OCI-LY7 (cell line): ENCODE data around the gene AUTS2. TPM values are rescaled to one million over a fixed set of nuclear protein-coding genes. Genes with fewer than 3 reads are reported as not detected.

ENCODE experiments used
- BruUV-seq: library from RNA; stranded (reverse); fragments of 400-500 nt; replicated peaks from 2 replicates; lab custom pipeline; 2021; lab: Mats Ljungman, UMichigan
- CTCF ChIA-PET: fragments of 300-600 bp; sonication (Branson Sonifier 250); formaldehyde crosslinking; loops from one replicate; lab custom pipeline; 2022; ENCODE audit warnings: antibody characterized with exemption; ENCODE audit not compliant: unreplicated experiment; lab: Charles Lee
- POLR2A ChIA-PET: fragments of 300-600 bp; sonication (Branson Sonifier 250); formaldehyde crosslinking; loops from one replicate; lab custom pipeline; 2022; ENCODE audit warnings: antibody characterized with exemption; lab: Charles Lee
- DNase-seq: peaks from one replicate; pipeline ENCODE4 v3.0.0-alpha.2; 2015; ENCODE audit warnings: low spot score
- H2AFZ ChIP-seq: fragments of 200-600 bp; sonication (generic), shearing (Covaris generic); 2 replicates; pipeline ENCODE4 v1.6.1; 2014; ENCODE audit warnings: mild to moderate bottlenecking, antibody characterized with exemption, low read length, moderate library complexity
- H3K27ac ChIP-seq: fragments of 200-600 bp; sonication (generic); 2 replicates; pipeline ENCODE4 v1.5.1; 2014; ENCODE audit warnings: mixed run types, low read depth, mild to moderate bottlenecking, moderate library complexity, low read length, inconsistent platforms; ENCODE audit not compliant: poor library complexity, severe bottlenecking
- H3K36me3 ChIP-seq: fragments of 200-600 bp; sonication (generic); 2 replicates; pipeline ENCODE4 v1.6.1; 2014; ENCODE audit warnings: mild to moderate bottlenecking, antibody characterized with exemption, low read length, moderate library complexity, mixed read lengths; ENCODE audit not compliant: insufficient read depth
- H3K4me1 ChIP-seq: fragments of 200-600 bp; sonication (generic); 2 replicates; pipeline ENCODE4 v1.5.1; 2014; ENCODE audit warnings: mild to moderate bottlenecking, low read length; ENCODE audit not compliant: insufficient read depth, poor library complexity, severe bottlenecking
- H3K4me2 ChIP-seq: fragments of 200-600 bp; sonication (generic); 2 replicates; pipeline ENCODE4 v1.6.1; 2014; ENCODE audit warnings: mild to moderate bottlenecking, low read length
- H3K4me3 ChIP-seq: fragments of 200-600 bp; sonication (generic); 2 replicates; pipeline ENCODE4 v1.5.1; 2014; ENCODE audit warnings: mild to moderate bottlenecking, low read depth, low read length; ENCODE audit not compliant: poor library complexity, severe bottlenecking
- H3K79me2 ChIP-seq: fragments of 200-600 bp; sonication (generic); 2 replicates; pipeline ENCODE4 v1.6.1; 2016; ENCODE audit warnings: low read depth, mild to moderate bottlenecking, low read length, moderate library complexity, mixed read lengths; ENCODE audit not compliant: insufficient read depth
- H3K9me2 ChIP-seq: fragments of 200-600 bp; sonication (generic); 2 replicates; pipeline ENCODE4 v1.6.1; 2016; ENCODE audit warnings: mild to moderate bottlenecking, low read length, mixed read lengths; ENCODE audit not compliant: insufficient read depth
- H3K9me3 ChIP-seq: fragments of 200-600 bp; sonication (generic); 2 replicates; pipeline ENCODE4 v1.6.1; 2014; ENCODE audit warnings: mild to moderate bottlenecking, mixed run types, low read length, mixed read lengths
- H4K20me1 ChIP-seq: fragments of 200-600 bp; sonication (generic); 2 replicates; pipeline ENCODE4 v1.6.1; 2014; ENCODE audit warnings: mild to moderate bottlenecking, antibody characterized with exemption, low read length, moderate library complexity, mixed read lengths; ENCODE audit not compliant: insufficient read depth
- EZH2phosphoT487 ChIP-seq: fragments of 200-600 bp; sonication (generic); IDR thresholded peaks from 2 replicates; pipeline ENCODE4 v1.6.1; 2018; ENCODE audit warnings: low read depth, borderline replicate concordance, mild to moderate bottlenecking, mixed run types, antibody characterized with exemption, low read length, moderate library complexity, mixed read lengths
- intact Hi-C: fragments of 100-400 bp; cut with micrococcal nuclease; formaldehyde crosslinking; loops from one replicate; pipeline ENCODE4 v1.10.0; 2022; ENCODE audit not compliant: unreplicated experiment
- total RNA-seq, 2 experiments: library from RNA; depleted of rRNA in 1 of 2; stranded (reverse); fragments of >200 nt in 1 of 2; shearing (Covaris generic) in 1 of 2; gene quantifications; 2 replicates each; pipeline ENCODE4 v1.2.3, GENCODE V29; 2014 to 2022
- TF ChIP-seq, protein P1 (sequence below): fragments of 200-600 bp; sonication (generic); conservative IDR thresholded peaks from 2 replicates; pipeline ENCODE4 v1.5.1; 2014; ENCODE audit warnings: mild to moderate bottlenecking, antibody characterized with exemption, low read length, moderate library complexity, mixed read lengths

The AUTS2 gene
- total RNA-seq, 2 experiments from 2014 or later, result 37.9 to 78.5 TPM

DNA sequence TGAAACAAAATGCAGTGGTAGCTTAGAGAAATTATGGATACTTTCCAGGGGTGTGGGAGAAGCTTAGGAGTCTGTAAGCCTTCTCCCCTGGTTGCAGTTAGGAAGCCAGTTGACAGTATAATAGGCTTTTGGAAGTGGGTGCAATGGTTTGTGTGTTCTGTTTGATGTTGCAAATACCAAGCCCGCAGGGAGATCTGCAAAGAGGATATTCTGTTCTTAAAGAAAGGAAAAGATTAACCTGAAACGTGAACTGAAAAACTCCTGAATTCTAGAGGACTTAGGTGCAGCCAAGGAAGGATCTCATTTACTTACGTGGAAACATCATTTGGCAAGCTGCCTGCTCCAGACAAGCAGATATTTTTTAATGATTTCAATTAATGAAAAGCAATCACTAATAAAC is 496.6 kb downstream of the AUTS2 start:
- no peaks in the 10 kb centered on the region for H3K79me2 ChIP-seq
- TF ChIP-seq EZH2phosphoT487, result no peak
- TF ChIP-seq, protein P1, sequence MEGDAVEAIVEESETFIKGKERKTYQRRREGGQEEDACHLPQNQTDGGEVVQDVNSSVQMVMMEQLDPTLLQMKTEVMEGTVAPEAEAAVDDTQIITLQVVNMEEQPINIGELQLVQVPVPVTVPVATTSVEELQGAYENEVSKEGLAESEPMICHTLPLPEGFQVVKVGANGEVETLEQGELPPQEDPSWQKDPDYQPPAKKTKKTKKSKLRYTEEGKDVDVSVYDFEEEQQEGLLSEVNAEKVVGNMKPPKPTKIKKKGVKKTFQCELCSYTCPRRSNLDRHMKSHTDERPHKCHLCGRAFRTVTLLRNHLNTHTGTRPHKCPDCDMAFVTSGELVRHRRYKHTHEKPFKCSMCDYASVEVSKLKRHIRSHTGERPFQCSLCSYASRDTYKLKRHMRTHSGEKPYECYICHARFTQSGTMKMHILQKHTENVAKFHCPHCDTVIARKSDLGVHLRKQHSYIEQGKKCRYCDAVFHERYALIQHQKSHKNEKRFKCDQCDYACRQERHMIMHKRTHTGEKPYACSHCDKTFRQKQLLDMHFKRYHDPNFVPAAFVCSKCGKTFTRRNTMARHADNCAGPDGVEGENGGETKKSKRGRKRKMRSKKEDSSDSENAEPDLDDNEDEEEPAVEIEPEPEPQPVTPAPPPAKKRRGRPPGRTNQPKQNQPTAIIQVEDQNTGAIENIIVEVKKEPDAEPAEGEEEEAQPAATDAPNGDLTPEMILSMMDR, result no peak
- H3K4me3 ChIP-seq, result no peak overlapping the region
- POLR2A ChIA-PET, result interaction anchor here (0.5 kb wide), 2 partner anchors 562 to 733 kb away, joined by 3 read pairs; no protein-coding TSS in a partner anchor
- CTCF ChIA-PET, result no interaction called here
- H4K20me1 ChIP-seq, result 0 out of 2 replicates have a peak, but pooled peaks cover 4% of the 10 kb centered on the region
- intact Hi-C loops, result no loop called here
- no TSS peak for BruUV-seq
- H3K36me3 ChIP-seq, result no peaks in the 10 kb centered on the region
- no peak overlapping the region for H2AFZ ChIP-seq
- no peak for DNase-seq
- no peaks in the 10 kb centered on the region for H3K4me1 ChIP-seq
- H3K9me2 ChIP-seq, result no peaks in the 10 kb centered on the region
- H3K27ac ChIP-seq, result no peak overlapping the region
- H3K4me2 ChIP-seq, result no peak overlapping the region
- H3K9me3 ChIP-seq, result no peaks in the 10 kb centered on the region

- POLR2A ChIA-PET, result no interaction called here
Measured at GRCh38 chr7:70097645-70098044, 499.4 kb downstream of the AUTS2 start.

DNA sequence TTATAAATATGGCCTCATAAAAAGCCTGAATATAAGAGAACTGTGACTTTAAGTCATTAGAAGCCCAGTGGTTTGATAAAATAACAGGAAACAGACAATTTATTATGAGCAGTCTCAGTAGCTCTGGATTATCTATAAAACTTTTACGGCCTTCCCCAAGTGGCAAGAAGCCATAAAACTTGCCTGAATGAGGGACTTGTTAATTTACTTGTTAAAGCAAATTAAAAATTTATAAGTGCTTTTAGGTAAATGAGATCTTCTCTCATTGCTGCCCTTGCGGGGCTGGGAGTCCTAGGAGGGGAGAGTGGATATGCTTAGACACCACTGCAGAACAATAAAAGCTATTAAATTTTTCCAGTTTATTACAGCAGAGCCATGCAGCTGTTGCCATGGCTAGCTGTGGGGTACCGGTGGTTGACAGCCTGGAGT is 499.9 kb downstream of the AUTS2 start:
- H3K27ac ChIP-seq, result no peak overlapping the region
- H3K79me2 ChIP-seq, result no peaks in the 10 kb centered on the region
- DNase-seq, result no peak
- H4K20me1 ChIP-seq, result 0 out of 2 replicates have a peak, but pooled peaks cover 4% of the 10 kb centered on the region
- BruUV-seq, result no TSS peak
- CTCF ChIA-PET, result no interaction called here
- no peaks in the 10 kb centered on the region for H3K9me2 ChIP-seq
- TF ChIP-seq EZH2phosphoT487, result no peak
- TF ChIP-seq, protein P1, result no peak
- H3K4me1 ChIP-seq, result no peaks in the 10 kb centered on the region
- H3K4me3 ChIP-seq, result no peak overlapping the region
- H2AFZ ChIP-seq, result no peak overlapping the region
- H3K9me3 ChIP-seq, result no peaks in the 10 kb centered on the region
- no peaks in the 10 kb centered on the region for H3K36me3 ChIP-seq
- POLR2A ChIA-PET, result no interaction called here
- no peak overlapping the region for H3K4me2 ChIP-seq
- intact Hi-C loops, result no loop called here

More at GRCh38 chr7:70097645-70098044, 499.4 kb downstream of the AUTS2 start:
- Histone ChIP-seq H2AFZ (no peak overlapping the region), H3K4me3 (no peak overlapping the region), H3K9me2 (no peaks in the 10 kb centered on the region), H4K20me1 (0 out of 2 replicates have a peak, but pooled peaks cover 4% of the 10 kb centered on the region), H3K79me2 (no peaks in the 10 kb centered on the region), H3K27ac (no peak overlapping the region), H3K9me3 (no peaks in the 10 kb centered on the region), H3K4me2 (no peak overlapping the region), H3K4me1 (no peaks in the 10 kb centered on the region), H3K36me3 (no peaks in the 10 kb centered on the region)
- DNase-seq, result no peak
- intact Hi-C loops, result no loop called here
- BruUV-seq, result no TSS peak
- CTCF ChIA-PET, result no interaction called here
- TF ChIP-seq EZH2phosphoT487, result no peak
- TF ChIP-seq, protein P1, result no peak
